NCI-H2029 treated with DMSO at 0.1 percent for 48 hours (cell line): ENCODE results near the gene DIP2C.
"Not testable (repeated sequence)": the region's sequence is repeated elsewhere in the genome, so short reads cannot be mapped to it uniquely, and the experiment has no call there.

ENCODE experiments used
- DNase-seq: peaks from one replicate; lab custom pipeline; 2025; lab: John Stamatoyannopoulos, UW

DIP2C gene

GRCh38 chr10:533186-533585, 156.3 kb downstream of the DIP2C start:
- DNase-seq, result no peak

- DNase-seq, result not testable (repeated sequence)
These were observed 157.1 kb downstream of the DIP2C start for GRCh38 chr10:532331-532730.

- DNase-seq, result no peak
These were observed 157.9 kb downstream of the DIP2C start for GRCh38 chr10:531541-531940.

GRCh38 chr10:530717-531116, 158.8 kb downstream of the DIP2C start:
- no peak for DNase-seq

GRCh38 chr10:529468-530230, 159.8 kb downstream of the DIP2C start:
- no peak for DNase-seq

GRCh38 chr10:528173-529165, 161.0 kb downstream of the DIP2C start:
- no peak for DNase-seq

- no peak for DNase-seq
These were observed 162.1 kb downstream of the DIP2C start for GRCh38 chr10:527416-527815.

- no peak for DNase-seq
These were observed 162.7 kb downstream of the DIP2C start for GRCh38 chr10:526651-527312.

- no peak for DNase-seq
These were observed 163.7 kb downstream of the DIP2C start for GRCh38 chr10:525565-526315.

GRCh38 chr10:523925-524324, 165.5 kb downstream of the DIP2C start:
- DNase-seq, result no peak

- no peak for DNase-seq
These were observed 167.1 kb downstream of the DIP2C start for GRCh38 chr10:522350-522749.

- DNase-seq, result no peak
These were observed 167.9 kb downstream of the DIP2C start for GRCh38 chr10:521261-522250.

GRCh38 chr10:520402-520787, 169.1 kb downstream of the DIP2C start:
- DNase-seq, result no peak

- DNase-seq, result no peak
These were observed 169.6 kb downstream of the DIP2C start for GRCh38 chr10:519716-520401.

GRCh38 chr10:519055-519715, 170.3 kb downstream of the DIP2C start:
- no peak for DNase-seq

- DNase-seq, result no peak
These were observed 171.5 kb downstream of the DIP2C start for GRCh38 chr10:517872-518475.

GRCh38 chr10:517241-517830, 172.1 kb downstream of the DIP2C start:
- no peak for DNase-seq

- DNase-seq, result no peak
These were observed 172.7 kb downstream of the DIP2C start for GRCh38 chr10:516764-517163.

GRCh38 chr10:515674-516073, 173.8 kb downstream of the DIP2C start:
- DNase-seq, result no peak
